ENCODE measurements around the gene MAP3K14. TPM values are rescaled to one million over a fixed set of nuclear protein-coding genes. Genes with fewer than 3 reads are reported as not detected.

The MAP3K14 gene
- total and polyA plus RNA-seq, 9 donors: 2.4 to 19.8 (median 10.7) TPM

DNA sequence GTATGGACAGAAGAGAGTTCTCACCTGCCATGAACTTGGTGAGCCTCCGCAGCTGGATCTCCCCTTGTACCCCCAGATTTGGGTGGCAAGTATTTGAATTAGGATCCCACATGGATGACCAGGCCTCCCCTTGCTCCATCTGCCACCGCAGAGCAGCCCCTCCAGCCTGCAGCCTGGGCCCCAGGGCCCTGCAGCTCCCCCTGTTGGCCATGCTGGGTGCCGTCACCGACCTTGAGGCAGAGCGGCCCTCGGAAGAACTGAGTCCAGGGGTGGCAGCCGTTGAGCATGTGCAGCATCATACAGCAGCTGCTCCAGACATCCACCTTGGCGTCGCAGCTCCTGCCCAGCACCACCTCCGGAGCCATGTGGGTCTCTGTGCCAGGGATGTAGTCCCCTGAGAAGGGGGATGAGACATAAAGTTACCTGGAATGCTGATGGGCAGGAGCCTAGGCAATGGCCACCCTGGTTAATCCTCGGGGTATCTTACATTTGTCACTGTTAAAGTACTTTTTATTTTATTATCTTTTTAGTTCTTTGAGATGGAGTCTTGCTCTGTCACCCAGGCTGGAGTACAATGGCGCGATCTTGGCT, 45.9 kb downstream of the MAP3K14 start:
- no peak overlapping the region for H3K4me3 ChIP-seq
- no peak for TF ChIP-seq EP300 (IDR thresholded peaks at IDR 0.05)
- no peak for TF ChIP-seq POLR2A (IDR thresholded peaks at IDR 0.05)
- TF ChIP-seq, protein P1, sequence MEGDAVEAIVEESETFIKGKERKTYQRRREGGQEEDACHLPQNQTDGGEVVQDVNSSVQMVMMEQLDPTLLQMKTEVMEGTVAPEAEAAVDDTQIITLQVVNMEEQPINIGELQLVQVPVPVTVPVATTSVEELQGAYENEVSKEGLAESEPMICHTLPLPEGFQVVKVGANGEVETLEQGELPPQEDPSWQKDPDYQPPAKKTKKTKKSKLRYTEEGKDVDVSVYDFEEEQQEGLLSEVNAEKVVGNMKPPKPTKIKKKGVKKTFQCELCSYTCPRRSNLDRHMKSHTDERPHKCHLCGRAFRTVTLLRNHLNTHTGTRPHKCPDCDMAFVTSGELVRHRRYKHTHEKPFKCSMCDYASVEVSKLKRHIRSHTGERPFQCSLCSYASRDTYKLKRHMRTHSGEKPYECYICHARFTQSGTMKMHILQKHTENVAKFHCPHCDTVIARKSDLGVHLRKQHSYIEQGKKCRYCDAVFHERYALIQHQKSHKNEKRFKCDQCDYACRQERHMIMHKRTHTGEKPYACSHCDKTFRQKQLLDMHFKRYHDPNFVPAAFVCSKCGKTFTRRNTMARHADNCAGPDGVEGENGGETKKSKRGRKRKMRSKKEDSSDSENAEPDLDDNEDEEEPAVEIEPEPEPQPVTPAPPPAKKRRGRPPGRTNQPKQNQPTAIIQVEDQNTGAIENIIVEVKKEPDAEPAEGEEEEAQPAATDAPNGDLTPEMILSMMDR (IDR thresholded peaks at IDR 0.05): no peak
- no peaks in the 10 kb centered on the region for H3K4me1 ChIP-seq (ENCODE audit: insufficient read depth)
- no peaks in the 10 kb centered on the region for H3K27me3 ChIP-seq
- no peak for DNase-seq
- H3K36me3 ChIP-seq: peaks cover 3% of the 10 kb centered on the region
- no peaks in the 10 kb centered on the region for H3K9me3 ChIP-seq
- intact Hi-C loops (cut with DNase I): loop anchor here in 2 of 4 donors (10.0 kb wide), 2 partner anchors 46 to 114 kb away; partner anchors contain the start of gene FMNL1 (in 1 of the 2)
- H3K27ac ChIP-seq: no peak overlapping the region
- 77 to 85% (median 83%) methylated on average over 13 of the region's 13 CpGs for WGBS, 3 donors

DNA sequence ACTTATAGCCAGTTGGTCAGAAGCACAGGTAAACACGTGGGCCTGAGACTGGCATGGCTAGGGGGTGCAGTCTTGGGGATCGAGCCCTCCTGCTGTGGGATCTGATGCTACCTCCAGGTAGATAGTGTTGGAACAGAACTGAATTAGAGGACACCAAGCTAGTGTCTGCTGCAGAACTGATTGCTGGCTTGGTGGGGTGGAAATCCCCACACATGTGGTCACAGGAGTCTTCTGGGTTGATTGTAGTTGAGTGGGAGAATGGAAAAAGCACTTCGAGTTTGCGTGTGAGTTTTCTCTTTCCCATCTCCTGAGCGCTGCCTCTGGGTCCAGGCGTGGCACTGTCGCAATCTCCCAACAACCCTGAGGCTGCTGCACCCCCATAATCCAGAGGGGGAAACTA, 46.9 kb downstream of the MAP3K14 start:
- Histone ChIP-seq H3K4me3 (no peak overlapping the region), H3K36me3 (peaks cover 3% of the 10 kb centered on the region), H3K27me3 (no peaks in the 10 kb centered on the region), H3K9me3 (no peaks in the 10 kb centered on the region), H3K27ac (no peak overlapping the region), H3K4me1 (ENCODE audit: insufficient read depth) (no peaks in the 10 kb centered on the region)
- no peak for DNase-seq
- TF ChIP-seq EP300 (IDR thresholded peaks at IDR 0.05) (no peak), POLR2A (IDR thresholded peaks at IDR 0.05) (no peak)
- TF ChIP-seq, protein P1 (IDR thresholded peaks at IDR 0.05): no peak
- WGBS, 3 donors: 89 to 91% (median 90%) methylated on average over 7 of the region's 7 CpGs
- intact Hi-C loops (cut with DNase I): loop anchor here in 2 of 4 donors (10.0 kb wide), 2 partner anchors 45 to 115 kb away; partner anchors contain the start of gene FMNL1 (in 1 of the 2)

DNA sequence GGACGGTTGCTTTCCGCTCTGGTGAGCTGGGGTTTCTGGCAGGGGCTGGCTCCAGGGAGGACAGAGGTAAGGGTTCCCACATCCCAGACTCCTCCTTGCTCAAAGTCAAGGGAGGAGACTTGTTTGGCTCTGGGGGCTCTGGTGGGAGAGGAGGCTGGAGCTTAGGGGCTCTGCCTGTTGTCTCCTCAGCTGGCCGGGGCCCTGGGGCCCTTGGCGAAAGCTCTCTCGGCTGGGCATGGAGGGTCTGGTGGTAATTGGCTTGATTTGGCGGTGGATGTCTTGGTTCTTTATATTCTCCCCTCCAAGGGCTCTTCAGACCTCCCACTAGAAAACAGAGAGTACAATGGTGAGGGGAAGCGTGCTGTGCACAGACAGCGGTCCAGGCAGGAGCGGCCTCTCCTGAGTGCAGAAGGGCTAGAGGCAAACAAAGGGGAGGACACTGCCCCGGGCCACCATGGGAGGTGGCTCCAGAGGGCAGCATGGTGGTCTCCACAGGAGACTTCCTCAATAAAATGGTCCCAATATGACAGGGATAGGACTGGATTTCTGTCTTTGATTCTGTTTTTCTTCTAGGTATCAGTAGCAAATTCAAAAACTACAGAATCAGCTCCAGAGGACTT, 49.3 kb downstream of the MAP3K14 start:
- intact Hi-C loops (cut with DNase I): no loop called here
- Histone ChIP-seq H3K27ac (no peak overlapping the region), H3K9me3 (no peaks in the 10 kb centered on the region), H3K27me3 (no peaks in the 10 kb centered on the region), H3K4me1 (ENCODE audit: insufficient read depth) (peaks cover 3% of the 10 kb centered on the region), H3K36me3 (peaks cover 3% of the 10 kb centered on the region), H3K4me3 (no peak overlapping the region)
- WGBS, 3 donors: 94 to 95% (median 95%) methylated on average over 10 of the region's 10 CpGs
- TF ChIP-seq POLR2A (IDR thresholded peaks at IDR 0.05) (no peak), EP300 (IDR thresholded peaks at IDR 0.05) (no peak)
- TF ChIP-seq, protein P1 (IDR thresholded peaks at IDR 0.05): no peak
- DNase-seq: no peak

DNA sequence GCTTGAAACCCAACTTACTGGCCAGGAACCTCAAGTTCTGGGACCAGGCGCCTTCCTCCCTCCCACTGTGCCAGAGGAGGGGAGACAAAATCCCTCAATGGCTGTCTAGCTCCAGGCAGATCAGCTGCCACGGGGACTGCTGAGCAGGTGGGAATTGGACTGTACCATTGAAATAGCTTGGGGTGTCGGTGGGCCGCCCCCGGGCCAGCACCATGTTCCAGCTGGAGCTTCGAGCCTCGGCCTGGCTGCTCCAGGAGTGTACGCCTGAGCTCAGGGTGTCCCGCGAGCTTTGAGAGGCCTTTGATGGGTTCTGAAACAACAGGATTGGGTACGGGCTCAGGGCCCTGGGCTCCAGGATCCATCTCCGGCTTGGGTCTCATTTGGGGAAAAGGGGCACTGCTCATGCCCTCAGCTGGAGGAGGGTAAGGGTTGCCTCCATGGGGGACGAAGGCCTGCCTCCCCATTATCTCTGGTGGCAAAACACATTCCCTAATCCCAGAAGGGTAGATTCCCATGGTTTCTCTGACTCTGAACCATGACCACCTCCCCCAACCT, 50.4 kb downstream of the MAP3K14 start:
- H3K4me1 ChIP-seq (ENCODE audit: insufficient read depth): peaks cover 4% of the 10 kb centered on the region
- no peak for TF ChIP-seq EP300 (IDR thresholded peaks at IDR 0.05)
- TF ChIP-seq, protein P1 (IDR thresholded peaks at IDR 0.05): no peak
- TF ChIP-seq POLR2A (IDR thresholded peaks at IDR 0.05): no peak
- peaks cover 3% of the 10 kb centered on the region for H3K36me3 ChIP-seq
- no peaks in the 10 kb centered on the region for H3K9me3 ChIP-seq
- no peak overlapping the region for H3K4me3 ChIP-seq
- 89 to 92% (median 90%) methylated on average over 13 of the region's 13 CpGs for WGBS, 3 donors
- DNase-seq: no peak
- no peak overlapping the region for H3K27ac ChIP-seq
- intact Hi-C loops (cut with DNase I): no loop called here
- H3K27me3 ChIP-seq: no peaks in the 10 kb centered on the region

Data from ovary (tissue), 9 donors.